Common myeloid progenitor, CD34-positive (primary cell): ENCODE data around the gene DPP10.

ENCODE experiments used
- CTCF ChIA-PET: fragments of 350-600 bp; sonication (Branson Sonifier 250); formaldehyde crosslinking; loops from one replicate; lab custom pipeline; 2021; ENCODE audit warnings: antibody characterized with exemption; lab: Charles Lee
- POLR2A ChIA-PET: fragments of 350-600 bp; sonication (Branson Sonifier 250); formaldehyde crosslinking; loops from one replicate; lab custom pipeline; 2021; ENCODE audit warnings: antibody characterized with exemption; lab: Charles Lee
- DNase-seq, 3 donors: peaks; one replicate each; pipeline versions ENCODE4 v3.0.0 to v3.0.0-alpha.2; 2013
- H3K27ac ChIP-seq, 2 experiments: 1 replicate in 1 of 2; 2 replicates in 1 of 2; pipeline ENCODE4 v1.7.0; 2013; ENCODE audit warnings: inconsistent platforms in 2 of 2, low read length in 2 of 2, mild to moderate bottlenecking in 2 of 2, low read depth in 1 of 2, moderate library complexity in 1 of 2; ENCODE audit not compliant: severe bottlenecking in 2 of 2, insufficient read depth in 1 of 2, poor library complexity in 1 of 2
- H3K27me3 ChIP-seq, 5 experiments: replicated peaks in 2 of 5; 1 replicate in 3 of 5; 2 replicates in 2 of 5; pipeline versions ENCODE4 v1.6.1 to v1.7.0; 2013; ENCODE audit warnings: low read length in 4 of 5, mild to moderate bottlenecking in 2 of 5, moderate library complexity in 2 of 5, inconsistent platforms in 1 of 5; ENCODE audit not compliant: insufficient read depth in 5 of 5, control insufficient read depth in 4 of 5
- H3K36me3 ChIP-seq, 4 experiments: 1 replicate in 2 of 4; 2 replicates in 2 of 4; pipeline versions ENCODE4 v1.6.1 to v1.7.0; 2013; ENCODE audit warnings: low read length in 3 of 4, control low read depth in 1 of 4, mild to moderate bottlenecking in 1 of 4; ENCODE audit not compliant: control insufficient read depth in 4 of 4, insufficient read depth in 4 of 4
- H3K4me1 ChIP-seq, 4 experiments: 1 replicate in 3 of 4; 2 replicates in 1 of 4; pipeline versions ENCODE4 v1.6.1 to v1.7.1; 2013; ENCODE audit warnings: low read length in 3 of 4, mild to moderate bottlenecking in 3 of 4, control low read depth in 1 of 4, inconsistent platforms in 1 of 4, moderate library complexity in 1 of 4; ENCODE audit not compliant: control insufficient read depth in 4 of 4, insufficient read depth in 4 of 4; ENCODE audit errors: control extremely low read depth in 1 of 4
- H3K4me3 ChIP-seq, 7 experiments: 1 replicate in 4 of 7; 2 replicates in 3 of 7; pipeline versions ENCODE4 v1.5.1 to v1.7.0; 2013; ENCODE audit warnings: mild to moderate bottlenecking in 7 of 7, low read length in 6 of 7, moderate library complexity in 6 of 7, inconsistent platforms in 2 of 7, low read depth in 2 of 7, control low read depth in 1 of 7; ENCODE audit not compliant: insufficient read depth in 4 of 7, control insufficient read depth in 1 of 7; ENCODE audit errors: extremely low read depth in 1 of 7
- H3K9me3 ChIP-seq, 5 experiments: 1 replicate in 4 of 5; 2 replicates in 1 of 5; pipeline versions ENCODE4 v1.6.1 to v1.7.1; 2013; ENCODE audit warnings: low read length in 4 of 5, mild to moderate bottlenecking in 2 of 5, inconsistent platforms in 1 of 5, low read depth in 1 of 5, moderate library complexity in 1 of 5; ENCODE audit not compliant: control insufficient read depth in 4 of 5, insufficient read depth in 2 of 5; ENCODE audit errors: control extremely low read depth in 1 of 5
- WGBS: methylation state at CpG from one replicate; pipeline ENCODE4 v1.1.5; 2013; ENCODE audit not compliant: insufficient coverage; 5-methylcytosine and 5-hydroxymethylcytosine counted together

DPP10 gene

DNA sequence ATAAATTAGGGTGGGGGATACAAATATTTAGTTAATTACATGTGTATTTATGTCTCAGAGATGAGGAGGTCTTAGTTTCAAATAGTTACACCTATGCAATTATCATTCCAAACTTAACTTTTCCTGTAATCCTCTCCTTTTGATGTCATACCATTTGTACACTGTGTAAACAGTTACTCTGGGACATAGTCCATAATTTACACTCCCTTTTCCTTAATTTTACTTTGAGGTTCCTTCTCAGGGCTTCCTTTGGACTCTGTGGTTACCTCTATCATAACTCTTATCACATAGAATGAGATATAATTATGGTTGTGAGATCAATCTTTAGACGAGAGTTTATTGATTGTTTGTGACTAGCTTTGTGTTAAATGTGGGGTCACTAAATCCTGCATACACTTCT, 84.4 kb downstream of the DPP10 start:
- CTCF ChIA-PET = no interaction called here

DNA sequence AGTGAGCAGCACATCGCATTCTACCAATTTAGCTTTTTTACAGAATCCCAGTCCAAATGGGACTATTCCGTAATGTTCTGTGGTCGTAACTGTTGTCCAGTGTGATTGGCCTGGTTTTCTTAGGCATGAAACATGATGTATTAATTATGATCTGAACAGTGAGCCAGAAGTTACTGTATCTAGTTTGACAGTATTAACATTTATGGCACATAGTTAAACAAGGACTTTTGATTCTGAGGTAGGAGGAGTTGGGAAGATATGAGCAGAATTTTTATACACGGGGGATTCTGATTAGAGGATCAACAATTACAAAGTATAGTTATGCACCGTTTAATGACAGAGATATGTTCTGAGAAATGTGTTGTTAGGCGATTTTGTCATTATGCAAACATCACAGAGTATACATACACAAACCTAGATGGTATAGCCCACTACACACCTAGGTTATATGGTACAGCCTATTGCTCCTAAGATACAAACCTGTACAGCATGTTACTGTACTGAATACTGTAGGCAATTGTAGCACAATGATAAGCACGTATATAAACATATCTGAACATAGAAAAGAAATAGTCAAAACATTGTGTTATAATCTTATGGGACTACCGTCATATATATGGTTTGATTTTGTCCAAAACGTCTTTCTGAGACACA, 85.0 kb downstream of the DPP10 start:
- Histone ChIP-seq H3K9me3 (peaks cover 0 to 2% (median 0%) of the 10 kb centered on the region in 5 experiments), H3K36me3 (no peaks in the 10 kb centered on the region), H3K27me3 (no peaks in the 10 kb centered on the region), H3K4me1 (no peaks in the 10 kb centered on the region), H3K27ac (no peak overlapping the region), H3K4me3 (no peak overlapping the region)
- CTCF ChIA-PET = no interaction called here
- POLR2A ChIA-PET = no interaction called here
- 97% methylated on average over 6 of the region's 9 CpGs for WGBS
- DNase-seq = no peak

More for the DNA sequence above, 84.4 kb downstream of the DPP10 start:
- no peak for DNase-seq
- Histone ChIP-seq H3K27me3 (no peaks in the 10 kb centered on the region), H3K4me1 (no peaks in the 10 kb centered on the region), H3K36me3 (no peaks in the 10 kb centered on the region), H3K4me3 (no peak overlapping the region), H3K27ac (no peak overlapping the region), H3K9me3 (peaks cover 0 to 2% (median 0%) of the 10 kb centered on the region in 5 experiments)
- POLR2A ChIA-PET = no interaction called here
- no CpG with 5 or more reads among the region's 1 CpG for WGBS

DNA sequence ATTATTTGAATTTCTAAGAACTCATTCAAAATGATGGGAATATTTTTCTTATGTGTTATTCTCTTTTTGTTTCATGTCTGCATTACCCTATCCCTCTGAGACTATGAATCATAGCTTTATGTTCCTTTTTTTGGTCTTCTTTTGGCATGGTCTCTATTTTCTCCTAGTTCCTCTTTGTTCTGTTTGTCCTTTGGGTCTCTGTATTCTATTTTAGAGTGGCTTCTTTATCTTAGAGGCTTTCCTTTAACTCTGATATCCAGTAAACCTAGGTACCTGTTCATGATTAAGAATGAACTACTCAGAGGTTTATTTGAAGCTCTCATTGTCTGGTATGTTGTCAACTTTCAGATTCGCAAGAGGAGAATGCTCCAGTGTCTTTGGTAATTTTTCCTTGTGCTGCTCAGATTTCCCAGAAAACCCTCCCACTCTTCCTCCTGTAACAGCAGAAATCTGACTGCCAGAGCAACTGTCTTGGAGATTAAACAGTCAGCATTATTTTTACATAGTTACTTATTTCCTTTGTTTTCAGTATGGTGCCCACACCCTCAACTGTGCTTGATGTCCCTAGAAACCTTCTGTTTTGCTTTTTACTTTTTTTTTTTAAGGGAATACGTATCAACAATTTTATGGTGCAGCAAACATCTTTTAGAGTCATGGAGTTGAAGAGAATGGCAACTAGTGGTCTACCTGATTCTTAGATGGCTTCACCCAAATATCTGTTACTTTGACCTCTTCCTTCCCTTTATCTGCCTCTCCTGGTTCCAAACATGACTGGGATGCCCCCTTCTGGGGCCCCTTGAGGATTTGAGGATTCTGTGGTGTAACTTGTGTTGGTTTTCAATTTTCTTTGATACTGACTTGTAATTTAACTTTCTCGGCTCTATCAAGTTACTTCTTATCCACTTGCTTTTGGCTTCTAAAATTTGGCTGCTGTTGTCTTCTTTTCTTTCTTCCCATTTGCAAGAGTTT, 92.0 kb downstream of the DPP10 start:
- Histone ChIP-seq H3K9me3 (no peaks in the 10 kb centered on the region), H3K4me3 (no peak overlapping the region), H3K36me3 (no peaks in the 10 kb centered on the region), H3K4me1 (no peaks in the 10 kb centered on the region), H3K27me3 (peaks cover 0 to 3% (median 0%) of the 10 kb centered on the region in 5 experiments), H3K27ac (no peak overlapping the region)
- POLR2A ChIA-PET = no interaction called here
- WGBS = 90% methylated on average over 2 of the region's 3 CpGs
- DNase-seq = peak in 2 of 3 donors; percentile 10 to 24
- CTCF ChIA-PET = no interaction called here

DNA sequence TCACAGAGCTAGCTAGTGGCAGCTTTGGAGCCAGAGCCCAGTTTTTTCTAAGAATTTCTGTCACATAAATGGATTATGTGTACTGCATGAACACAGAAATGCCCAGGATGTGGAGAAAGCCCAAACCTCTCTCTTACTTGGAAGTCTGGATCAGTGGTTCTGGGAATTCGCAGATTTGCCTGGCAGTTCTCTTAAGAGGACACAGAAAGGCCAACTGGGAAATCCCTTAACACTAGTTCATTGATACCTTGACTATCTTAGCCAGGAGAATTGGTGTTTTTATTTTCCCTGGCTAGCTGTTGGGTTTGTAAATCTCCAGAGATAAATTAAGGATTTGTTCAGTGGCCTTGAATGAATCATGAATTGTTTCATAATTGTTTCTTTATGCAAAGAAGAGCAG, 95.3 kb downstream of the DPP10 start:
- DNase-seq = no peak
- Histone ChIP-seq H3K36me3 (no peaks in the 10 kb centered on the region), H3K27me3 (peaks cover 0 to under 1% (median 0%) of the 10 kb centered on the region in 5 experiments), H3K4me1 (no peaks in the 10 kb centered on the region), H3K4me3 (no peak overlapping the region), H3K9me3 (no peaks in the 10 kb centered on the region), H3K27ac (no peak overlapping the region)
- ChIA-PET POLR2A (no interaction called here), CTCF (interaction anchor here (1.7 kb wide), 1 partner anchor 14 kb away, joined by 6 read pairs; no protein-coding TSS in a partner anchor)
- WGBS = 100% methylated on average over 1 of the region's 1 CpG

DNA sequence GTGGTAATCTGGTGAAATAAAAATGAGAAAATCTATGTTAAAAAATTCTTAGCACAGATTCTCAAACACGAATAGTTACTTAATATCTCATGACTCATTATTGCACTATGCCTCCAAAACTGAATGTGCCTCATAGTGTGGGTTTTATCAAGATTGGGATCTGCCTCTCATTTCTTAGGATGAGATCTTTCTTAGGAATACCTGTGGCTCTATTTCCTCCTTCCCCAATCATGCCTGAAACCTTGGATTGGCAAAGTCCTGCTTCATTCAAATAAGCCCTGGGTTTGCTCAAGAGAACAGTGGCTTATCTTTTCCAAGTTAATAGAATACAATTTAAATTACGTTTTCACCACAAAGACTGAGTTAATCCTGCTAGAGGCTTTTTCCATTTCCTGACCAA, 100.3 kb downstream of the DPP10 start:
- no peaks in the 10 kb centered on the region for H3K36me3 ChIP-seq
- no peaks in the 10 kb centered on the region for H3K9me3 ChIP-seq
- CTCF ChIA-PET = interaction anchor here (2.1 kb wide), 1 partner anchor 8 kb away, joined by 6 read pairs; no protein-coding TSS in a partner anchor
- no peak overlapping the region for H3K27ac ChIP-seq
- peak in 1 of 3 donors; percentile 4 for DNase-seq
- no peak overlapping the region for H3K4me3 ChIP-seq
- POLR2A ChIA-PET = no interaction called here
- peaks cover 0 to 11% (median 3%) of the 10 kb centered on the region in 4 experiments for H3K4me1 ChIP-seq
- WGBS = no CpG with 5 or more reads among the region's 2 CpGs
- H3K27me3 ChIP-seq = peaks cover 0 to 2% (median 0%) of the 10 kb centered on the region in 5 experiments

DNA sequence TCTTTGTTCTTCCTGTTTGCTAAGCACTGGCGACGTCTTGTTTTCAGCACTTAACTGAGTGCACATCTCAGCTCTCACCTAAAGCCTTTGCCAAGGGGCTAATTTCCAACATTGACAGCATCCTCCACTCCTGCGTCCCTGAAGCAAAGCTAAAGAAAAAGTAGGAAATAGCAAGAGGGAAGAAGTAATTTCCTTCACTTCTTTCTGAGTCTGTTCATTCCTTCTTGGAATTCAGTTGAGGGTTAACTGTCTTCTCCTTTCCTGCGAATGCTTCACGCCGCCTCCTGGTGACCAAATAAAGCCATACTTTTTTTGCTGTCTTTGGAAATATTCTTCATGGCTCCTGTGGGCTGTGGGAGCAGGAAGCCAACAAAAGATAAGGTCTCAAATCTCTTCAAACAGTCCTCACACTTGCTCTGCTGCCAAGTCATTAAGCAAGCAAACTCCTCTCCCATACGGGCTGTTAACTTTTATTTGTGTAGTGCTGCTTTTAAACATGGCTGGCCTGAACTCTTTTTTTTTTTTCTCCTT, 100.9 kb downstream of the DPP10 start:
- Histone ChIP-seq H3K27ac (no peak overlapping the region), H3K9me3 (no peaks in the 10 kb centered on the region), H3K4me1 (peaks cover 0 to 11% (median 3%) of the 10 kb centered on the region in 4 experiments), H3K36me3 (no peaks in the 10 kb centered on the region), H3K27me3 (peaks cover 0 to 2% (median 0%) of the 10 kb centered on the region in 5 experiments), H3K4me3 (peak overlapping the region in 1 of 7 experiments; percentile 26)
- WGBS = 0% methylated on average over 3 of the region's 7 CpGs
- peak; percentile 66 to 84 (median 77) for DNase-seq
- CTCF ChIA-PET = interaction anchor here (2.1 kb wide), 1 partner anchor 8 kb away, joined by 6 read pairs; no protein-coding TSS in a partner anchor
- POLR2A ChIA-PET = no interaction called here
